Measurements from ENCODE around the gene MEMO1.
"Not testable (repeated sequence)": the region's sequence is repeated elsewhere in the genome, so short reads cannot be mapped to it uniquely, and the experiment has no call there.

The MEMO1 gene

DNA sequence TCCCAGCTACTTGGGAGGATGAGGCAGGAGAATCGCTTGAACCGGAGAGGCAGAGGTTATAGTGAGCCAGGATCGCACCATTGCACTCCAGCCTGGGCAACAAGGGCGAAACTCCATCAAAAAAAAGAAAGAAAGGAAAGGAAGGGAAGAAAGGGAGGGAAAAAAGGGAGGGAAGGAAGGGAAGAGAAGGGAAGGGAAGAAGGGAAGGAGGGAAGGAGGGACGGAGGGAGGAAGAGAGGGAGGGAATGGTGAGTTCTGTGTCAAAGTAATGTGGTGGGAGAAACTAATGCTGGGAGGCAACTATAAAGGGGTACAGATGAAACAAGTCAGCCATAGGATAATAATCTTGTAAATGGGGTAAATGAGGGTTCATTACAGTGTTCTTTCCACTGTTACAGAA lies 45.7 kb downstream of the MEMO1 start:
- Histone ChIP-seq H2BK5ac (ENCODE audit: low read length) (no peak overlapping the region), H3K27ac (ENCODE audit: low read depth, low read length) (no peak overlapping the region), H3K4me2 (ENCODE audit: low read length) (no peak overlapping the region), H3K56ac (ENCODE audit: low read length) (no peak overlapping the region), H2BK15ac (replicated peaks; ENCODE audit: low read depth) (no peak overlapping the region), H3K18ac (ENCODE audit: low read length) (no peak overlapping the region), H3K9ac (ENCODE audit: low read length) (no peak overlapping the region), H2AK5ac (ENCODE audit: low read length) (no peak overlapping the region), H2BK120ac (ENCODE audit: low read depth, low read length) (no peak overlapping the region), H4K8ac (ENCODE audit: low read depth, low read length) (no peak overlapping the region), H3K23ac (ENCODE audit: low read length) (no peak overlapping the region), H4K5ac (ENCODE audit: low read length) (no peak overlapping the region), H3K4ac (ENCODE audit: low read depth, low read length) (no peak overlapping the region), H3K4me3 (ENCODE audit: low read length) (no peak overlapping the region), H3K4me1 (ENCODE audit: control insufficient read depth, low read depth, low read length) (no peaks in the 10 kb centered on the region), H3K79me1 (ENCODE audit: low read length) (peaks cover 8% of the 10 kb centered on the region), H3K27me3 (ENCODE audit: insufficient read depth, low read length, poor library complexity) (no peaks in the 10 kb centered on the region), H3K79me2 (ENCODE audit: control insufficient read depth, insufficient read depth, low read length) (peaks cover 9% of the 10 kb centered on the region), H3K36me3 (ENCODE audit: control insufficient read depth, insufficient read depth, low read length) (no peaks in the 10 kb centered on the region)
- WGBS (ENCODE audit: extremely low coverage, insufficient coverage, low lambda C conversion rate), result no CpG with 5 or more reads among the region's 5 CpGs
- DNase-seq, result no peak

DNA sequence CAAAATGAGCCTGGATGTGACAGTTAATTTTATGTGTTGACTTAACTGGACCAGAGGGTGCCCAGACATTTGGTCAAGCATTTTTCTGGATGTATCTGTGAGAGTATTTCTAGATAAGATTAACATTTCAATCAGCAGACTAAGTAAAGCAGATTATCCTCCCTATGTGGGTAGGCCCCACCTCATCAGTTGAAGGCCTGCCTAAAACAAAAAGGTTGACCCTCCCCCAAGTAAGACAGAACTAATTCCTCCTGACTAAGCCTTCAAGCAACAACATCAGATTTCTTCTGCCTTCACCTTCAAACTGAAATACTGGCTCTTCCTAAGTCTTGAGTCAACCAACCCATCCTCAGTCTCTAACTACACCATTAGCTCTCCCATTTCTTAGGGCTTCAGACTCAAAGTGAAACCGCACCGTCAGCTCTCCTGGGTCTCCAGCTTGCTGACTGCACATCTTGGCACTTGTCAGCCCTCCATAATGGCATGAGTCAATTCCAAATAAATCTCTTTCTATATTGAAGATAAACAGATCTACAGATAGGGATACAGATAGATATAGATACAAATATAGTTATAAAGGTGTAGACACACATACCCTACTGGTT lies 47.9 kb downstream of the MEMO1 start:
- Histone ChIP-seq H3K27ac (ENCODE audit: low read depth, low read length) (no peak overlapping the region), H3K4me2 (ENCODE audit: low read length) (no peak overlapping the region), H3K4me3 (ENCODE audit: low read length) (no peak overlapping the region), H2AK5ac (ENCODE audit: low read length) (no peak overlapping the region), H2BK15ac (replicated peaks; ENCODE audit: low read depth) (no peak overlapping the region), H4K8ac (ENCODE audit: low read depth, low read length) (no peak overlapping the region), H3K56ac (ENCODE audit: low read length) (no peak overlapping the region), H3K4ac (ENCODE audit: low read depth, low read length) (no peak overlapping the region), H3K23ac (ENCODE audit: low read length) (no peak overlapping the region), H3K36me3 (ENCODE audit: control insufficient read depth, insufficient read depth, low read length) (no peaks in the 10 kb centered on the region), H3K27me3 (ENCODE audit: insufficient read depth, low read length, poor library complexity) (no peaks in the 10 kb centered on the region), H3K4me1 (ENCODE audit: control insufficient read depth, low read depth, low read length) (no peaks in the 10 kb centered on the region), H4K5ac (ENCODE audit: low read length) (no peak overlapping the region), H2BK5ac (ENCODE audit: low read length) (no peak overlapping the region), H2BK120ac (ENCODE audit: low read depth, low read length) (no peak overlapping the region), H3K9ac (ENCODE audit: low read length) (no peak overlapping the region), H3K18ac (ENCODE audit: low read length) (no peak overlapping the region), H3K79me1 (ENCODE audit: low read length) (peaks cover 6% of the 10 kb centered on the region), H3K79me2 (ENCODE audit: control insufficient read depth, insufficient read depth, low read length) (peaks cover 15% of the 10 kb centered on the region)
- no peak for DNase-seq
- no CpG with 5 or more reads among the region's 2 CpGs for WGBS (ENCODE audit: extremely low coverage, insufficient coverage, low lambda C conversion rate)

DNA sequence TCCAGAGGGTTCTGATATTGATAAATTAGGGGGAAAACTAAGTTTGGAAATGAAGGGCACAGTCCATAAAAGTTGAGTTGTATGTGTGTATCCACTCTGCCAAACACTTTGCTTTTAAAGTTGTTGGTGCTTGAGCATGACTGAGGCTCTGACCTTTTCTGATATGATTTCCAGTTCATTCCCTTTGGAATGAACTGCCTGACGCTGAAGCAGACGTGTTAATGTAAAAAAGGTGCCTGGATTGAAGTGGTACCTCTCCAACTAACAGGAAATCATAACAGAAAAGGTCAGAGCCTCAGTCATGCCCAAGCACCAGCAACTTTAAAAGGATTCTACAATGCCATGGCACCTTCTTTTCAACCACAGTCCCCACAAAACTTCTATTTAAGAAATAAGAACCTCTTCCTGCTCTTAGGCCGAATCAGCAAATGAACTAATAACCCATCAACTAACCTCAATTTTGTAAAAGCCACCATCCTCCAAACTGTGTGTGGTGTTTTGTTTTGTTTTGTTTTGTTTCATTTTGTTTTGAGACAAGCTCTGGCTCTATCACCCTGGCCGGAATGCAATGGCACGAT lies 52.6 kb downstream of the MEMO1 start:
- H3K4ac ChIP-seq (ENCODE audit: low read depth, low read length), result no peak overlapping the region
- no CpG with 5 or more reads among the region's 5 CpGs for WGBS (ENCODE audit: extremely low coverage, insufficient coverage, low lambda C conversion rate)
- H4K5ac ChIP-seq (ENCODE audit: low read length), result no peak overlapping the region
- H3K27me3 ChIP-seq (ENCODE audit: insufficient read depth, low read length, poor library complexity), result no peaks in the 10 kb centered on the region
- H4K8ac ChIP-seq (ENCODE audit: low read depth, low read length), result no peak overlapping the region
- H3K4me3 ChIP-seq (ENCODE audit: low read length), result no peak overlapping the region
- no peak overlapping the region for H3K9ac ChIP-seq (ENCODE audit: low read length)
- H3K4me1 ChIP-seq (ENCODE audit: control insufficient read depth, low read depth, low read length), result no peaks in the 10 kb centered on the region
- no peaks in the 10 kb centered on the region for H3K36me3 ChIP-seq (ENCODE audit: control insufficient read depth, insufficient read depth, low read length)
- no peak overlapping the region for H2BK5ac ChIP-seq (ENCODE audit: low read length)
- no peak overlapping the region for H3K18ac ChIP-seq (ENCODE audit: low read length)
- H2BK15ac ChIP-seq (replicated peaks; ENCODE audit: low read depth), result no peak overlapping the region
- DNase-seq, result no peak
- no peak overlapping the region for H2BK120ac ChIP-seq (ENCODE audit: low read depth, low read length)
- peaks cover 15% of the 10 kb centered on the region for H3K79me2 ChIP-seq (ENCODE audit: control insufficient read depth, insufficient read depth, low read length)
- H3K79me1 ChIP-seq (ENCODE audit: low read length), result peaks cover 6% of the 10 kb centered on the region
- no peak overlapping the region for H3K23ac ChIP-seq (ENCODE audit: low read length)
- no peak overlapping the region for H3K56ac ChIP-seq (ENCODE audit: low read length)
- no peak overlapping the region for H3K27ac ChIP-seq (ENCODE audit: low read depth, low read length)
- no peak overlapping the region for H3K4me2 ChIP-seq (ENCODE audit: low read length)
- H2AK5ac ChIP-seq (ENCODE audit: low read length), result no peak overlapping the region

DNA sequence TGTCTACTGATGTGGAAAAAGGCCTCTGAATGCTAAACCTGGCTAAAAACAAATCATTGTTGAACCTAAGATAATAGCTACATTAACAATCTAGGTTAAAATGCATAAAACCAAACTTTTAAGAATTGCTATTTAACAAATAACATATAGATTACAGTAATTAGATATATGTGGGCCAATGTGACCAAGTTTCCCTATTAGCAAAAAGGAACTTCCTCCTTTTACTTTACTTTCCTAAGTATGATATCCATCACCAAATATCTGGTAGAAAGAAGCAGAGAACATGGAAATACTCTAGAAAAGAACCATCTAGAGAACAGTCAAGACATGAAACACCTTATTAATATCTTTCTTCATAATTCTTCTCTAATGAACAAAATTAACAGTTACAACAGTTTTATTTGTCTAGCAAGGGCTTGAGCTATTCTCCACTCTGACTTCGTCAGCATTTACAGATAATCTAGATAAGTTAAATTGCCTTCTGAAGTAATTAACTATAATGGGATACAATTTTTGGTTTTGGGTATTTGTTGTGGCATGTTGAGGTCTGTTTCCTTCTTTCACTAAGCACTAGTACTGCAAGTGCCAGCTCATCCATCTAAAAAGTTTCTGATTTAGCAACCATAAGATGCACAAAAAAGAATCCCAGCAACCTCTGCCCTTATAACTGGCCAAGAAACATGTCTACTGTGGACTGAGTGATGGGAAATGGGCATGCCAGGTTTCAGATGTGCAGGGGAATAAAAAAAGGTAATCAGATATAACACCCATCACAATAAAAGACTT lies 53.3 kb downstream of the MEMO1 start:
- no peak overlapping the region for H2BK5ac ChIP-seq (ENCODE audit: low read length)
- H3K4ac ChIP-seq (ENCODE audit: low read depth, low read length), result no peak overlapping the region
- no peak for DNase-seq
- no peaks in the 10 kb centered on the region for H3K36me3 ChIP-seq (ENCODE audit: control insufficient read depth, insufficient read depth, low read length)
- no peak overlapping the region for H3K27ac ChIP-seq (ENCODE audit: low read depth, low read length)
- no peak overlapping the region for H4K8ac ChIP-seq (ENCODE audit: low read depth, low read length)
- peaks cover 9% of the 10 kb centered on the region for H3K79me2 ChIP-seq (ENCODE audit: control insufficient read depth, insufficient read depth, low read length)
- H3K18ac ChIP-seq (ENCODE audit: low read length), result no peak overlapping the region
- no peak overlapping the region for H3K9ac ChIP-seq (ENCODE audit: low read length)
- no CpG with 5 or more reads among the region's 1 CpG for WGBS (ENCODE audit: extremely low coverage, insufficient coverage, low lambda C conversion rate)
- H2AK5ac ChIP-seq (ENCODE audit: low read length), result no peak overlapping the region
- no peak overlapping the region for H2BK120ac ChIP-seq (ENCODE audit: low read depth, low read length)
- H4K5ac ChIP-seq (ENCODE audit: low read length), result no peak overlapping the region
- H3K56ac ChIP-seq (ENCODE audit: low read length), result no peak overlapping the region
- H3K4me2 ChIP-seq (ENCODE audit: low read length), result no peak overlapping the region
- H3K79me1 ChIP-seq (ENCODE audit: low read length), result peaks cover 3% of the 10 kb centered on the region
- no peaks in the 10 kb centered on the region for H3K4me1 ChIP-seq (ENCODE audit: control insufficient read depth, low read depth, low read length)
- H2BK15ac ChIP-seq (replicated peaks; ENCODE audit: low read depth), result no peak overlapping the region
- no peaks in the 10 kb centered on the region for H3K27me3 ChIP-seq (ENCODE audit: insufficient read depth, low read length, poor library complexity)
- H3K23ac ChIP-seq (ENCODE audit: low read length), result no peak overlapping the region
- H3K4me3 ChIP-seq (ENCODE audit: low read length), result no peak overlapping the region

DNA sequence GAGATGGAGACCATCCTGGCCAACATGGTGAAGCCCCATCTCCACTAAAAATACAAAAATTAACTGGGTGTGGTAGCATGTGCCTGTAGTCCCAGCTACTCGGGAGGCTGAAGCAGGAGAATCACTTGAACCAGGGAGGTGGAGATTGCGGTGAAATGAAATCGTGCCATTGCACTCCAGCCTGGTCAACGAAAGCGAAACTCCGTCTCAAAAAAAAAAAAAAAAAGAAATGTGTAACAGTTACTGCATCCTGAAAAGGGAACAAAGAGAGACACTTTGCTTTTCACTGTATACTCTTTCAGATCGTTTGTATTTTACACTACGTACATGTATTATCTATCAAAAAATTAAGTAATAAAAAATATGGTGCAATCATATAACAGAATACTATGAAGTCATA lies 53.9 kb downstream of the MEMO1 start:
- not testable (repeated sequence) for H3K4me3 ChIP-seq (ENCODE audit: low read length); H3K9ac ChIP-seq (ENCODE audit: low read length); H3K18ac ChIP-seq (ENCODE audit: low read length); H2BK120ac ChIP-seq (ENCODE audit: low read depth, low read length); H2BK5ac ChIP-seq (ENCODE audit: low read length); H4K8ac ChIP-seq (ENCODE audit: low read depth, low read length); H3K23ac ChIP-seq (ENCODE audit: low read length); H3K79me1 ChIP-seq (ENCODE audit: low read length); H3K4ac ChIP-seq (ENCODE audit: low read depth, low read length); DNase-seq; H3K4me2 ChIP-seq (ENCODE audit: low read length); H4K5ac ChIP-seq (ENCODE audit: low read length); H3K27me3 ChIP-seq (ENCODE audit: insufficient read depth, low read length, poor library complexity); H3K56ac ChIP-seq (ENCODE audit: low read length); H2AK5ac ChIP-seq (ENCODE audit: low read length); H3K27ac ChIP-seq (ENCODE audit: low read depth, low read length); H3K79me2 ChIP-seq (ENCODE audit: control insufficient read depth, insufficient read depth, low read length); H3K4me1 ChIP-seq (ENCODE audit: control insufficient read depth, low read depth, low read length); H3K36me3 ChIP-seq (ENCODE audit: control insufficient read depth, insufficient read depth, low read length); H2BK15ac ChIP-seq (replicated peaks; ENCODE audit: low read depth)
- WGBS (ENCODE audit: extremely low coverage, insufficient coverage, low lambda C conversion rate), result no CpG with 5 or more reads among the region's 8 CpGs

Data from mesendoderm (in vitro differentiated cells).